ENCODE results near the gene MIS18A.

MIS18A gene

DNA sequence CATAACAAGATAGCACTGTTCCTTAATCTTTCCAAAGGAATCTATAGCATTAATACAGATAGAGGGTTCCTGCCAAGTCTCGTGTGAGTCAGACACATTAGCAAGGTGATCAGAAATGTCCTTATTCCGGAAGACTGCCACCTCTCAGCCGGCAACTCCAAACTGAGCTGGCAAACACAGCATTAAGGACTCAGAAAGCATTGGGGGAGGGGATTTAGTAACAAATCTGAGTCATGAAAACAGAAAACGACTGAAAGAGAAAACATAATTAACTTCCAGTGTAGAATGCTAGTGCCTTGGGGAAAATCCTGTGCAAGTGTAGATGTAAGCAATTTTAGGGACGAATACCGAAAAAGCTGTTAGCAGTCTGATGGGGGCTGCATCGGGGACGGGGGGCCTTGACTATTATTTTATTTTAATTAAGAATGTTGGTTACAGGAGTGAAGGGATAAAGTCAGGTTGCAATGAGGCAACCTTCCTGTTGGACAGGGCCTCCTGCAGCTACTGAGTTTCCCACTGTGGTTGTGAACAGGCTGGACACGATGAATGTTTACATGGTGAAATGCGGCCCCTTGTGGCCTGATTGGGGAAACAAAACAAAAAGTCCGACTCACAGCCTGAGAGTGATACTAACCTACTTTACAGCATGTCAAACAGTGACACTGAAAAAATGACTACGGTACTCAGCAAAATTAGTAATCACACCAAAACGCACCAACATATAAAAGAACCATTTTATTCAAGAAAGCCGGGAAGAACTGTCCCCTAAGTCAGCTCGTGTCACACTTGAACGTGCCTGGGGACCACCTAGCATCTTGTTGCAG is 20.7 kb downstream of the MIS18A start:
- no peak overlapping the region for H3K27ac ChIP-seq (ENCODE audit: low read depth in 2 of 2, low read length in 2 of 2)
- H3K27me3 ChIP-seq (ENCODE audit: control insufficient read depth in 2 of 2, insufficient read depth in 2 of 2, low read length in 2 of 2), result no peaks in the 10 kb centered on the region
- no peaks in the 10 kb centered on the region for H3K9me3 ChIP-seq (ENCODE audit: control insufficient read depth in 2 of 2, low read length in 2 of 2)
- no peaks in the 10 kb centered on the region for H3K36me3 ChIP-seq (ENCODE audit: control insufficient read depth in 2 of 2, insufficient read depth in 2 of 2, low read length in 2 of 2)
- H3K9ac ChIP-seq (ENCODE audit: low read depth in 1 of 2, low read length in 2 of 2), result no peak overlapping the region
- no peak overlapping the region for H3K4me3 ChIP-seq (ENCODE audit: low read length in 2 of 2)
- no peaks in the 10 kb centered on the region for H3K4me1 ChIP-seq (ENCODE audit: control insufficient read depth in 2 of 2, insufficient read depth in 2 of 2, low read length in 2 of 2)

DNA sequence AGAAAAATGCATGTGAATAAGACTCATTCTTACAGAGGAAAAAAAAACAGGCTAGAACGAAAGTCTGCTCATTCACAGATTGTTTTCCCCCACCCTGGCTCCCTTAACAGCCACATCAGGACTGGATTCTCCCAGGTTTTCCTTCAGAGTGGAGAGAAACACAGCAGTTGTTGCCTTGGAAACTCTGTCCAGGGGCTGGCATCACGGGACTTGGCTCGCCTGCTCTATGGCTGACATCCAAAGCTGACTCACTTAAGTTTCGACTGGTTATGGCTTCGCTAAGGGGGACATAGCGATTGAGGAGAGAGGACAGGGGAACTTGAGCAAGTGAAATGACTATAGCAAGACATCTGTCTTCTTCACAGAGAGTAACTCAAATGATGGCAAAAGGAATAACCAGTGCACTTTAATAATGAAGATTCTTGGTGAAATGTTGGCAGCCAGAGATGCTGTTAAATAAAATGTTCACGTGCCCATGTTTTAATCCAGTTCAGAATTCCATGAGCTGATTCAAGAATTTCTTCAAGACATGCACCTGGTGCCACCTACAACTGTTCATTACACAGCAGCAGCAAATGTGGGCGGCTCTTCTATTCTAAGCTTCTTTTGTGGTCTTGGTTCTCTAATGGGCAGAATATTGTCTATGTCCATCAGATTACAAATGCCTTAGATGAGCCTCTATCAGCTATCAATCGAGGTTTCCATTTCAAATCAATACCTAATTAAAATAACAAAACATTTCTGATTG is 21.8 kb downstream of the MIS18A start:
- H3K36me3 ChIP-seq (ENCODE audit: control insufficient read depth in 2 of 2, insufficient read depth in 2 of 2, low read length in 2 of 2), result no peaks in the 10 kb centered on the region
- H3K4me3 ChIP-seq (ENCODE audit: low read length in 2 of 2), result no peak overlapping the region
- no peaks in the 10 kb centered on the region for H3K4me1 ChIP-seq (ENCODE audit: control insufficient read depth in 2 of 2, insufficient read depth in 2 of 2, low read length in 2 of 2)
- no peak overlapping the region for H3K9ac ChIP-seq (ENCODE audit: low read depth in 1 of 2, low read length in 2 of 2)
- H3K27me3 ChIP-seq (ENCODE audit: control insufficient read depth in 2 of 2, insufficient read depth in 2 of 2, low read length in 2 of 2), result no peaks in the 10 kb centered on the region
- H3K9me3 ChIP-seq (ENCODE audit: control insufficient read depth in 2 of 2, low read length in 2 of 2), result no peaks in the 10 kb centered on the region
- no peak overlapping the region for H3K27ac ChIP-seq (ENCODE audit: low read depth in 2 of 2, low read length in 2 of 2)

DNA sequence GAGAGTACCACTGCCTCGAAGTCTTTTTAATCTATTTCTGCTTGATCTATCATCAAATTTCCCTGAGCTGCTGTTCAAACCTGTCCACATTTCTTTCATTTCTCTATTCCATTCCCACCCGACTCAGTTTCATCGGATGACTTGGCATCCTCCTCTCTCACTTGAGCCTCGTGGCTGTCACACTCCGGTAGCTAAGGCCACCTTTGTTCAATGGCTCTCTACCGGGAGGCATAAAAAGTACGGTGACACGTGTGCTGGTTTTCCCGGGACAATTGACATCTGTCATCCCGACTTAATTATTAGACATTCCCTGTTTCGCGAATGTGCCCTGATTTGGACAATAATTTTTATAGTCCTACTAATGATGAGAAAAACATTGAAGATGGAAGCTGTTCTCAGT is 22.6 kb downstream of the MIS18A start:
- Histone ChIP-seq H3K27me3 (ENCODE audit: control insufficient read depth in 2 of 2, insufficient read depth in 2 of 2, low read length in 2 of 2) (no peaks in the 10 kb centered on the region), H3K27ac (ENCODE audit: low read depth in 2 of 2, low read length in 2 of 2) (no peak overlapping the region), H3K9me3 (ENCODE audit: control insufficient read depth in 2 of 2, low read length in 2 of 2) (no peaks in the 10 kb centered on the region), H3K9ac (ENCODE audit: low read depth in 1 of 2, low read length in 2 of 2) (no peak overlapping the region), H3K4me3 (ENCODE audit: low read length in 2 of 2) (no peak overlapping the region), H3K4me1 (ENCODE audit: control insufficient read depth in 2 of 2, insufficient read depth in 2 of 2, low read length in 2 of 2) (no peaks in the 10 kb centered on the region), H3K36me3 (ENCODE audit: control insufficient read depth in 2 of 2, insufficient read depth in 2 of 2, low read length in 2 of 2) (no peaks in the 10 kb centered on the region)

DNA sequence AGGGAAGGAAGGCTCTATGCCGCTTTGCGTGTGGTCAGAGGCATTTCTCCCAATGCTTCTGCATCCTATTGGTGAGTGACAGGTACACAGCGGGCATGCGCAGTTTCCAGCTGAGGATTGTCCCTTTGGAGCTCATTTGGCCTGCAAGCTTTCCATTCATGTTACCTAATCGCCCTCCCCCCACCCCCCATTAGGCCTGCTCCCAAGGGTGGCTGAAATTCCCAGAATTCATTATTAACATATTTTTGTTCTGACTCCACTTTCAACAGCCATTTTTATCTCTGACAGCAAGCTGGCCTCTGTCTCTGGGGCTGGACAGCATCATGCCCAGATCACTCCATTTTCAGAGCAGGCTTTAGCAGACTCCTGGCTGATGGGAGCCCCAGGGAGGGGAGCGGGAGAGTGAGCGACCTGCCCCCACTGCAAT is 25.6 kb downstream of the MIS18A start:
- H3K9me3 ChIP-seq (ENCODE audit: control insufficient read depth in 2 of 2, low read length in 2 of 2), result no peaks in the 10 kb centered on the region
- H3K4me3 ChIP-seq (ENCODE audit: low read length in 2 of 2), result no peak overlapping the region
- H3K36me3 ChIP-seq (ENCODE audit: control insufficient read depth in 2 of 2, insufficient read depth in 2 of 2, low read length in 2 of 2), result no peaks in the 10 kb centered on the region
- H3K27ac ChIP-seq (ENCODE audit: low read depth in 2 of 2, low read length in 2 of 2), result no peak overlapping the region
- no peaks in the 10 kb centered on the region for H3K4me1 ChIP-seq (ENCODE audit: control insufficient read depth in 2 of 2, insufficient read depth in 2 of 2, low read length in 2 of 2)
- H3K27me3 ChIP-seq (ENCODE audit: control insufficient read depth in 2 of 2, insufficient read depth in 2 of 2, low read length in 2 of 2), result no peaks in the 10 kb centered on the region
- no peak overlapping the region for H3K9ac ChIP-seq (ENCODE audit: low read depth in 1 of 2, low read length in 2 of 2)

DNA sequence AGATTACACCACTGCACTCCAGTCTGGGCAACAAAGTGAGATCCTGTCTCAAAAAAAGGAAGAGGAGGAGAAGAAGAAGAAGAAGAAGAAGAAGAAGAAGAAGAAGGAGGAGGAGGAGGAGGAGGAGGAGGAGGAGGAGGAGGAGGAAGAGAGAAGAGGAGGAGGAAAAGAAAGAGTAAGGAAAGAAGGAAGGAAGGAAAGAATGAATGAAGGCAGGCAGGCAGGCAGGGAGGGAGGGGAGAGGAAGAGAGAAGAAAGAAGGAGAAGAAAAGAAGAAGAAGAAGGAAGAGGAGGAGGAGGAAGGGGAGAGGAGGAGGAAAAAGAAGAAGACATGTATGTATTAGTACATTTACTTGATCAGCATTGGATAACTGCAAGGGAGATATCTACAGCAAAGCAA is 26.7 kb downstream of the MIS18A start:
- no peak overlapping the region for H3K4me3 ChIP-seq (ENCODE audit: low read length in 2 of 2)
- H3K27me3 ChIP-seq (ENCODE audit: control insufficient read depth in 2 of 2, insufficient read depth in 2 of 2, low read length in 2 of 2), result no peaks in the 10 kb centered on the region
- H3K36me3 ChIP-seq (ENCODE audit: control insufficient read depth in 2 of 2, insufficient read depth in 2 of 2, low read length in 2 of 2), result no peaks in the 10 kb centered on the region
- H3K9me3 ChIP-seq (ENCODE audit: control insufficient read depth in 2 of 2, low read length in 2 of 2), result no peaks in the 10 kb centered on the region
- H3K9ac ChIP-seq (ENCODE audit: low read depth in 1 of 2, low read length in 2 of 2), result no peak overlapping the region
- no peak overlapping the region for H3K27ac ChIP-seq (ENCODE audit: low read depth in 2 of 2, low read length in 2 of 2)
- no peaks in the 10 kb centered on the region for H3K4me1 ChIP-seq (ENCODE audit: control insufficient read depth in 2 of 2, insufficient read depth in 2 of 2, low read length in 2 of 2)

DNA sequence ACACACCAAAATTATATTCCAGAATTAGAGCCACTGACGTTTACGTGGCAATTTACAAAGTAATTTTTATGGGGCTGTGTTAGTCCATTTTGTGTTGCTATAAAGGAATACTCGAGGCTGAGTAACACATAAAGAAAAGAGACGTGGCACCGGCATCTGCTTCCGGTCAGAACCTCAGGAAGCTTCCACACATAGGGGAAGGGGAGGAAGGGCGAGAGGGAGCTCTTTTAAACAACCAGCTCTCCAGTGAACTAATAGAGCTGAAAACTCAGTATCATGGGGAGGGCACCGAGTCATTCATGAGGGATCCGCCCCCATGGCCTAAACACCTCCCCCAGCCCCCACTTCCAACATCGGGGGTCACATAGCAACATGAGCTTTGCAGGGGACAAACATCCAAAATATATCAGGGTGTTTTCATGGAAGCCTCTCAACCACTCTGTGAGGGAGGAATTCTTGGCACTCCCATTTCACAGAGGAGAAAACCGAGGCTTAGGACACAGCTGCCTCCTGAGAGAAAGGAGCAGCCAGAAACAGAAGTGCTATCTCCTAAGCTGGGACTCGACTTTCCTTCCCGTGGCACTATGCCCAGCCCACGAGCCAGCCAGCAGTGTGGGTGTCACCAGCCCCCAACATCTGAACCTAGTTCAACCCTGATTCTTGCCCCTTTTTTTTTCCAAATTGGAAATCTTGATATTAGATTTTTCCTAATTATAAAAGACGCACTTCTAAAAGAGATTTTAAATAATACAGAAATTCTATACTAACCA is 29.2 kb downstream of the MIS18A start:
- Histone ChIP-seq H3K27ac (ENCODE audit: low read depth in 2 of 2, low read length in 2 of 2) (no peak overlapping the region), H3K9me3 (ENCODE audit: control insufficient read depth in 2 of 2, low read length in 2 of 2) (no peaks in the 10 kb centered on the region), H3K4me3 (ENCODE audit: low read length in 2 of 2) (no peak overlapping the region), H3K4me1 (ENCODE audit: control insufficient read depth in 2 of 2, insufficient read depth in 2 of 2, low read length in 2 of 2) (no peaks in the 10 kb centered on the region), H3K36me3 (ENCODE audit: control insufficient read depth in 2 of 2, insufficient read depth in 2 of 2, low read length in 2 of 2) (no peaks in the 10 kb centered on the region), H3K9ac (ENCODE audit: low read depth in 1 of 2, low read length in 2 of 2) (no peak overlapping the region), H3K27me3 (ENCODE audit: control insufficient read depth in 2 of 2, insufficient read depth in 2 of 2, low read length in 2 of 2) (no peaks in the 10 kb centered on the region)

DNA sequence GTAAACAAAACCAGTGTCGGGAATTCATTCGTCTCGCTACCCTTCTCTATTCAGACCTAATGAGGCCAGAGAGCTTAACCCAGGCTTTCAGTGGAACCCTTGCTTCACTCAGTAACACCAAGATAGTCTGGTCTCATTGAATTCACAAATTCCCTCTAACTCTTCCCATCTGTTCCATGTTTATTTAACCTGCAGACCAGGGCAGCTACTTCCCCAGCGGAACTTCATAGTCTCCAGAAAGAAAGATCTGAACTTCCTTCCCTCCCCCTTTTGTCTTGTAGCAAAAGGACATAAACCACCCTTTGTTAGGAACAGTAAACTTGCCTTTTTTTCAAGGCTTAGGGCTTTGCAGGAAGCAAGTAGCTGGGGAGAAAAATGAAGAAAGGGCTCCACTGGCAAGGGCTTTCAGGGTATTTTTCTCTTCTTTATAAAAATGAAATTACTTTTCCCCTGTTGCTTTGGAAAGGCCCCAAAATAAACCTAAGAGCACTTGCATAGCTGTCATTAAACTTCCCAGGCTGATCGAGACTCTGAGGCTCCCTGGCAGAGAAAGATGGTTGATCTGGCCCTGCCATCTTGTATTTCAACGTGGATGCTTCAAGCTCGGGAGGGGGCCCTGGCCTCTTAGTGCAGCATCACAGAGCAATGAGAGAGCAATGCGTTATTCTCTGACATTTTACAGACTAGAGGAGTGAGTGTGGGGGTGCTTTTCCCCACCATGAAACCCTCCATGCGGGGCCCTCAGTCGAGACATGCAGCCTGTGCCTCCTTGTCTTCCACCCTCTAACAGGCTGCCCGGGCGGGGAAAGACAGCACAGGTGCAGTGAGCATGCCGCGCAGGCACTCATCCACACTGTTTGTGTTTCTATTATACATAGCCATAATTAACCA is 30.0 kb downstream of the MIS18A start:
- H3K27ac ChIP-seq (ENCODE audit: low read depth in 2 of 2, low read length in 2 of 2), result no peak overlapping the region
- H3K36me3 ChIP-seq (ENCODE audit: control insufficient read depth in 2 of 2, insufficient read depth in 2 of 2, low read length in 2 of 2), result no peaks in the 10 kb centered on the region
- H3K9me3 ChIP-seq (ENCODE audit: control insufficient read depth in 2 of 2, low read length in 2 of 2), result no peaks in the 10 kb centered on the region
- no peak overlapping the region for H3K4me3 ChIP-seq (ENCODE audit: low read length in 2 of 2)
- H3K4me1 ChIP-seq (ENCODE audit: control insufficient read depth in 2 of 2, insufficient read depth in 2 of 2, low read length in 2 of 2), result no peaks in the 10 kb centered on the region
- no peak overlapping the region for H3K9ac ChIP-seq (ENCODE audit: low read depth in 1 of 2, low read length in 2 of 2)
- no peaks in the 10 kb centered on the region for H3K27me3 ChIP-seq (ENCODE audit: control insufficient read depth in 2 of 2, insufficient read depth in 2 of 2, low read length in 2 of 2)

DNA sequence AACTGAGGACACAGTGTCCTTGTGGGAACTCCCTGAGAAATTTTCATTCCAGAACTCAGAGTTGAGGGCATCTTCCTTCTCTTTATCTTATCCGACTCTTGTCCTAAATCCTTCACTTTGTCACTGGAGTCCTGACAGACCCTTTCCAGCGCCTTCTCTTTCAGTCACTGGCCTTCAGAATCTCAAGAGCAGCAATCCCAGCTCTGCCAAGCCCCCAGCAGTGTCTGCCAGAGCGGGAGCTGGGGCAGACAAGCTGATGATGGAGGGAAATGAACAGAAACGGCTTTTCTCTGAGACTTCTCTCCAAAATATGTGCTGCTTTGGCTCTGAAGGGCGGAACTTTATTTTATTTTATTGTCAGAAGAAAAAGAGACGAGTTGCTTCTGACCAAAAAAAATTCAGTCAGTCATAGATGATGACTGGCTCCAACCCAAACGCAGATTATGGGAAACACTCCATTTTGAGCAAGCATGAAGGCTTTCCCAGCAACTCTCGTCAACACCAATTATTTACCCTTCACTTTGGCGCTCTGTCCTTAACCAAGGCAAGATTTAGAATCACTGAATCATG is 32.2 kb downstream of the MIS18A start:
- Histone ChIP-seq H3K36me3 (ENCODE audit: control insufficient read depth in 2 of 2, insufficient read depth in 2 of 2, low read length in 2 of 2) (no peaks in the 10 kb centered on the region), H3K27ac (ENCODE audit: low read depth in 2 of 2, low read length in 2 of 2) (no peak overlapping the region)

DNA sequence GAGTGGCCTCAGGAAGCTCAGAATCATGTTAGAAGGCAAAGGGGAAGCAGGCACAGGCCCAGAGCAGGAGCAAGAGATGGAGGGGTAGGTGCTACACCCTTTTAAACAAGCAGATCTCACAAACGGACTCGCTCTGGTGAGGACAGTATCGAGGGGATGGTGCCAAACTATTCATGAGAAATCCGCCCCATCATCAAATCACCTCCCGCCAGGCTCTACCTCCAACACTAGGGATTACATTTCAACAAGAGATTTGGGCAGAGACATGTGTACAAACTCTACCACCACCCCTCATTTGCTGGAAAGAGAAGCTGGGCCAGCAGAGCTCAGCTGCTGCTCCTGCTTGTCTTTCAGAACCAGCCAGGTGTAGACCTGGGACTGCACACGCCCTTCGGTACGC is 32.9 kb downstream of the MIS18A start:
- Histone ChIP-seq H3K9ac (ENCODE audit: low read depth in 1 of 2, low read length in 2 of 2) (no peak overlapping the region), H3K4me1 (ENCODE audit: control insufficient read depth in 2 of 2, insufficient read depth in 2 of 2, low read length in 2 of 2) (no peaks in the 10 kb centered on the region), H3K4me3 (ENCODE audit: low read length in 2 of 2) (no peak overlapping the region), H3K27me3 (ENCODE audit: control insufficient read depth in 2 of 2, insufficient read depth in 2 of 2, low read length in 2 of 2) (no peaks in the 10 kb centered on the region), H3K27ac (ENCODE audit: low read depth in 2 of 2, low read length in 2 of 2) (no peak overlapping the region), H3K36me3 (ENCODE audit: control insufficient read depth in 2 of 2, insufficient read depth in 2 of 2, low read length in 2 of 2) (no peaks in the 10 kb centered on the region), H3K9me3 (ENCODE audit: control insufficient read depth in 2 of 2, low read length in 2 of 2) (no peaks in the 10 kb centered on the region)

More for the DNA sequence above, 32.2 kb downstream of the MIS18A start:
- H3K9me3 ChIP-seq (ENCODE audit: control insufficient read depth in 2 of 2, low read length in 2 of 2), result no peaks in the 10 kb centered on the region
- no peak overlapping the region for H3K4me3 ChIP-seq (ENCODE audit: low read length in 2 of 2)
- H3K9ac ChIP-seq (ENCODE audit: low read depth in 1 of 2, low read length in 2 of 2), result no peak overlapping the region
- H3K4me1 ChIP-seq (ENCODE audit: control insufficient read depth in 2 of 2, insufficient read depth in 2 of 2, low read length in 2 of 2), result no peaks in the 10 kb centered on the region
- no peaks in the 10 kb centered on the region for H3K27me3 ChIP-seq (ENCODE audit: control insufficient read depth in 2 of 2, insufficient read depth in 2 of 2, low read length in 2 of 2)
